ENCODE results near the gene NEURL1. TPM values are rescaled to one million over a fixed set of nuclear protein-coding genes. Genes with fewer than 3 reads are reported as not detected.

Gene NEURL1
- total RNA-seq, 1 donor from 2014 or later = 0.05 TPM

GRCh38 chr10:103637011-103637410 lies 143.5 kb downstream of the NEURL1 start:
- peaks cover 4% of the 10 kb centered on the region for H3K36me3 Mint-ChIP-seq (ENCODE audit: low read depth)
- no peak for DNase-seq (ENCODE audit: low spot score)
- H3K27me3 Mint-ChIP-seq (ENCODE audit: low read depth) = no peaks in the 10 kb centered on the region
- no peaks in the 10 kb centered on the region for H3K9me3 Mint-ChIP-seq (ENCODE audit: low read depth)
- TF ChIP-seq CTCF (IDR thresholded peaks at IDR 0.05) = no peak
- H3K4me3 Mint-ChIP-seq (ENCODE audit: unreplicated experiment) = no peak overlapping the region
- peak overlapping the region; percentile 93 for H3K27ac Mint-ChIP-seq (ENCODE audit: unreplicated experiment)
- H3K4me1 Mint-ChIP-seq (ENCODE audit: low read depth) = peaks cover 52% of the 10 kb centered on the region

GRCh38 chr10:103637927-103638557 lies 144.5 kb downstream of the NEURL1 start:
- Mint-ChIP-seq H3K4me3 (ENCODE audit: unreplicated experiment) (peak overlapping the region; percentile 31), H3K36me3 (ENCODE audit: low read depth) (peaks cover 5% of the 10 kb centered on the region), H3K27ac (ENCODE audit: unreplicated experiment) (peak overlapping the region; percentile 93), H3K9me3 (ENCODE audit: low read depth) (no peaks in the 10 kb centered on the region), H3K4me1 (ENCODE audit: low read depth) (peaks cover 47% of the 10 kb centered on the region), H3K27me3 (ENCODE audit: low read depth) (no peaks in the 10 kb centered on the region)
- TF ChIP-seq CTCF (IDR thresholded peaks at IDR 0.05) = no peak
- no peak for DNase-seq (ENCODE audit: low spot score)

DNA sequence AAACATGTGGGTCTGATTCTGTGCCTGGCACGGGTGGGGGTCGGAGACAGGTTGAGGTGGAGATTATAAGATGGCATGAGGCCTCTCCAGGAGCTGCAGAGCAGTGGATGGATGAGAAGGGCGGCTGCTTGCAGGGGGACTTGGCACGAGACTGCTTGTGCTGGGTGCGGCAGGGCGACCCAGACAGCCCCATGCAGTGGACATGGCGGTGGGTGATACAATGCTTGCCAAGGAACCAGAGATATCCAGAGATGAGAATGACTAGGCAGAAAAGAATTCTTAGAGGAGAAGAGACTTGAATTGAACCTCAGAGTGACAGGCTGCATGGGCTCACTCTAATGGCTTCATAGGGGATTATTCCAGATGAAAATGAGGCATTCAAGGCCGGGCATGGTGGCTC lies 145.4 kb downstream of the NEURL1 start:
- no peak overlapping the region for H3K4me3 Mint-ChIP-seq (ENCODE audit: unreplicated experiment)
- H3K27me3 Mint-ChIP-seq (ENCODE audit: low read depth) = no peaks in the 10 kb centered on the region
- DNase-seq (ENCODE audit: low spot score) = no peak
- H3K36me3 Mint-ChIP-seq (ENCODE audit: low read depth) = peaks cover 4% of the 10 kb centered on the region
- H3K4me1 Mint-ChIP-seq (ENCODE audit: low read depth) = peaks cover 47% of the 10 kb centered on the region
- H3K27ac Mint-ChIP-seq (ENCODE audit: unreplicated experiment) = peak overlapping the region; percentile 82
- no peak for TF ChIP-seq CTCF (IDR thresholded peaks at IDR 0.05)
- H3K9me3 Mint-ChIP-seq (ENCODE audit: low read depth) = no peaks in the 10 kb centered on the region

GRCh38 chr10:103640436-103641181 lies 147.1 kb downstream of the NEURL1 start:
- Mint-ChIP-seq H3K27ac (ENCODE audit: unreplicated experiment) (peak overlapping the region; percentile 68), H3K36me3 (ENCODE audit: low read depth) (peaks cover 4% of the 10 kb centered on the region), H3K9me3 (ENCODE audit: low read depth) (no peaks in the 10 kb centered on the region), H3K4me1 (ENCODE audit: low read depth) (peaks cover 56% of the 10 kb centered on the region), H3K27me3 (ENCODE audit: low read depth) (no peaks in the 10 kb centered on the region), H3K4me3 (ENCODE audit: unreplicated experiment) (no peak overlapping the region)
- DNase-seq (ENCODE audit: low spot score) = no peak
- no peak for TF ChIP-seq CTCF (IDR thresholded peaks at IDR 0.05)

- no peak overlapping the region for H3K4me3 Mint-ChIP-seq (ENCODE audit: unreplicated experiment)
- no peaks in the 10 kb centered on the region for H3K27me3 Mint-ChIP-seq (ENCODE audit: low read depth)
- H3K36me3 Mint-ChIP-seq (ENCODE audit: low read depth) = peaks cover 4% of the 10 kb centered on the region
- peaks cover 62% of the 10 kb centered on the region for H3K4me1 Mint-ChIP-seq (ENCODE audit: low read depth)
- no peak for DNase-seq (ENCODE audit: low spot score)
- peak overlapping the region; percentile 68 for H3K27ac Mint-ChIP-seq (ENCODE audit: unreplicated experiment)
- H3K9me3 Mint-ChIP-seq (ENCODE audit: low read depth) = no peaks in the 10 kb centered on the region
- no peak for TF ChIP-seq CTCF (IDR thresholded peaks at IDR 0.05)
Measured at GRCh38 chr10:103641326-103641725, 147.8 kb downstream of the NEURL1 start.

Other genes with a start within 250 kb of the NEURL1 start
- not detected in 3 replicates for gene RPEL1, start 247.8 kb upstream of the NEURL1 start, total RNA-seq
- 10.4 to 31.1 TPM (median 30.1 TPM) in 3 replicates for gene INA, start 216.6 kb upstream of the NEURL1 start, total RNA-seq
- 9.9 to 12.2 TPM (median 11.4 TPM) in 3 replicates for gene PCGF6, start 142.6 kb upstream of the NEURL1 start, total RNA-seq
- gene TAF5, start 125.7 kb upstream of the NEURL1 start, total RNA-seq = 3.1 to 3.9 TPM (median 3.3 TPM) in 3 replicates
- gene ATP5MK, start 97.2 kb upstream of the NEURL1 start, total RNA-seq = 297 to 326 TPM (median 299 TPM) in 3 replicates
- 24.7 to 33.0 TPM (median 27.9 TPM) in 3 replicates for gene PDCD11, start 97.1 kb upstream of the NEURL1 start, total RNA-seq
- 1.3 to 10.9 TPM (median 9.9 TPM) in 3 replicates for gene CALHM2, start 41.3 kb upstream of the NEURL1 start, total RNA-seq
- not detected in 3 replicates for gene CALHM1, start 34.8 kb upstream of the NEURL1 start, total RNA-seq
- not detected in 3 replicates for gene CALHM3, start 14.5 kb upstream of the NEURL1 start, total RNA-seq

Data from chondrocyte (in vitro differentiated cells).